GM12872 (cell line): ENCODE results near the gene ATXN1.

ENCODE experiments used
- TF ChIP-seq, protein P1 (sequence below): IDR thresholded peaks from 3 replicates; pipeline ENCODE4 v1.5.1; 2011; ENCODE audit warnings: low read depth, mild to moderate bottlenecking, low read length, moderate library complexity; ENCODE audit not compliant: insufficient read depth

The ATXN1 gene

GRCh38 chr6:16374461-16375200 lies 386.6 kb downstream of the ATXN1 start:
- TF ChIP-seq, protein P1, sequence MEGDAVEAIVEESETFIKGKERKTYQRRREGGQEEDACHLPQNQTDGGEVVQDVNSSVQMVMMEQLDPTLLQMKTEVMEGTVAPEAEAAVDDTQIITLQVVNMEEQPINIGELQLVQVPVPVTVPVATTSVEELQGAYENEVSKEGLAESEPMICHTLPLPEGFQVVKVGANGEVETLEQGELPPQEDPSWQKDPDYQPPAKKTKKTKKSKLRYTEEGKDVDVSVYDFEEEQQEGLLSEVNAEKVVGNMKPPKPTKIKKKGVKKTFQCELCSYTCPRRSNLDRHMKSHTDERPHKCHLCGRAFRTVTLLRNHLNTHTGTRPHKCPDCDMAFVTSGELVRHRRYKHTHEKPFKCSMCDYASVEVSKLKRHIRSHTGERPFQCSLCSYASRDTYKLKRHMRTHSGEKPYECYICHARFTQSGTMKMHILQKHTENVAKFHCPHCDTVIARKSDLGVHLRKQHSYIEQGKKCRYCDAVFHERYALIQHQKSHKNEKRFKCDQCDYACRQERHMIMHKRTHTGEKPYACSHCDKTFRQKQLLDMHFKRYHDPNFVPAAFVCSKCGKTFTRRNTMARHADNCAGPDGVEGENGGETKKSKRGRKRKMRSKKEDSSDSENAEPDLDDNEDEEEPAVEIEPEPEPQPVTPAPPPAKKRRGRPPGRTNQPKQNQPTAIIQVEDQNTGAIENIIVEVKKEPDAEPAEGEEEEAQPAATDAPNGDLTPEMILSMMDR, result no peak

GRCh38 chr6:16374016-16374415 lies 387.2 kb downstream of the ATXN1 start:
- TF ChIP-seq, protein P1, result no peak

GRCh38 chr6:16372029-16372776 lies 389.1 kb downstream of the ATXN1 start:
- TF ChIP-seq, protein P1, result no peak

DNA sequence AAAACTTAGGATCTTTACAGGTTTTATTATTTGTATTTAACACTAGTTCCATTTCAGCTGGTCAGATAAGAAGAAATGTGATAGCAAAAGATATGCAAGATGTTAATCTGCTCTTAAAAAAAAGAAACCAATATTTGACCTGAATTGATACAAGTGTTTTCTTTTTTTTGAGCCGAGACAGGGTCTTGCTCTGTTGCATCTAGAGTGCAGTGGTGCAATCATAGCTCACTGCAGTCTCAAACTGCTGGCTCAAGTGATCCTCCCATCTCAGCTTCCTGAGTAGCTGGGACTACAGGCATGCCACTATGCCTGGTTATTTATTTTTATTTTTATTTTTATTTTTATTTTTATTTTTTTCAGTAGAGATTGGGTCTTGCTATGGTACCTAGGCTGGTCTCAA lies 389.9 kb downstream of the ATXN1 start:
- TF ChIP-seq, protein P1, result no peak

DNA sequence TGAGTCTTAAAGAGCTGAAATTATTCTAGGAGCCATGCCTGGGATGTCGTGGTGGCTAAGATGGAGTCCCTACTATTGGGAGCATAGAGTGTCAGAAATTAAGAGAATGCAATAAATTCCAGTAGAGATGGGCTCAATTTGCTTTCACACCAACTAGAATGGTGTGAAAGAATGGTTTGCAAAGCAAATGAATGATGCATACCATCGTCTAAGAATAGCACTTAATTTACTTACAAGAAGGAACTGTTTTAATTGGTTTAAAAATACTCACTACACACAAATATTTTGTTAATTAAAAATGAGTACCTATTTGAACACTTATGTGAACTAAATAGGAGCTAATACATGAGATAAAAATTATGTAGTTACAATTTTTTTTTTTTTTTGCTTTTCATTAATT lies 390.3 kb downstream of the ATXN1 start:
- TF ChIP-seq, protein P1, result no peak

DNA sequence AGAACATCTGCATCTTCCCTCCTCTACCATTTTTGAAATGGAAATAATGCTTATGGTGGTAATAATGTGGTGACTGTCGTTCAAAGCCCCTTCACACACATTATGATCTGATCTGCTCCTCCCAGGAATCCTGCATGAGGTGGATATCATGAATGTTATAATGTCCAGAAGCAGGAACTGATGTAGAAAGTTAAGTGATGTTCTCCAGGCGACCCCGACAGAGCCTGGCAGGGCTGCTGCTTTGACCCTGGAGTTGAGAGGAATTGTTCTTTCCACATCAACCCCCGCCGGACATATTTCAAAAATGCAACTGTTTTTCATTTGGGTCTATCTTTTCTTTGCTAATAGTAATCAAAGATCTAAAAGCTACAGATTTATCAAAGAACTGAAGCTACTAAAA lies 391.3 kb downstream of the ATXN1 start:
- TF ChIP-seq, protein P1, result no peak

DNA sequence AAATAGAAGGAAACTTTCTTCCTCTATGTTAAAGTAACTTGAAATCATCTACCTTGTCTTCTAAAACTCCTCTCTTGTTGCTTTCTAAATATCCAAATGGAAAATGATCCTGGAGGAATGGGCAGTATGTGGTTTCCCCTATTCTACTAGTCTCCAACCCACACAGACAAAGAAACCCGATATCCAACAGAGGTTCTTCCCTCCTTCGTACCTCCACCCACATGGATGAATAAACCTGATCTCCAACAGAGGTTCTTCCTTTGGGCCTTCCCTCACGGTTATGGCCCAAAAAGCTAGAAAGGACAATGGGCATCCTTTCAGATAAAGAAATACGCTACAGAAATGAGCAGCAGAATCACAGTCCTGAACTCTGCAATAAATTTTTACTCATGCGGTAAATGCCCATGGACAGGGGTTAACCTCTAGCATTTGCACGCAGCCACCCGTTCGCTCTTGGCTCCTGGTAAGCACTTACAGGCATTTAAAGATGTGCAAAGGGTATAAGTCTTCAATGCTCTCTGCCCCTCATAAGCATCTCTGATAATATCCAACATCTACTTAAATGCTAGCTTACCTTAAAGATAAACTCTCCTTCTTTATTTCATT lies 392.0 kb downstream of the ATXN1 start:
- TF ChIP-seq, protein P1, result no peak
